Non-pigmented ciliary epithelial cell (primary cell): ENCODE results near the gene SPINK4.

Source experiments
- DNase-seq: peaks from one replicate; pipeline ENCODE4 v3.0.0-alpha.2; 2010; ENCODE audit warnings: low read depth

The SPINK4 gene

GRCh38 chr9:33239921-33240320 lies at the start of gene SPINK4:
SPINK4 (plus strand) TSS chr9:33240167; CDS start chr9:33240209, 42 bp downstream.
- no peak for DNase-seq

- no peak for DNase-seq
Observed at GRCh38 chr9:33192493-33193255, 47.3 kb upstream of the SPINK4 start.

GRCh38 chr9:33193818-33194217 lies 46.1 kb upstream of the SPINK4 start:
- no peak for DNase-seq

GRCh38 chr9:33196736-33197135 lies 43.2 kb upstream of the SPINK4 start:
- DNase-seq, result no peak

- DNase-seq, result no peak
Observed at GRCh38 chr9:33197279-33198152, 42.5 kb upstream of the SPINK4 start.

GRCh38 chr9:33198165-33198564 lies 41.8 kb upstream of the SPINK4 start:
- DNase-seq, result no peak

- DNase-seq, result no peak
Observed at GRCh38 chr9:33202018-33202417, 37.9 kb upstream of the SPINK4 start.

- peak; percentile 34 for DNase-seq
Observed at GRCh38 chr9:33202552-33203201, 37.3 kb upstream of the SPINK4 start.

GRCh38 chr9:33209394-33209793 lies 30.6 kb upstream of the SPINK4 start:
- no peak for DNase-seq

GRCh38 chr9:33210006-33210715 lies 29.8 kb upstream of the SPINK4 start:
- DNase-seq, result no peak

- no peak for DNase-seq
Observed at GRCh38 chr9:33211695-33212393, 28.1 kb upstream of the SPINK4 start.

GRCh38 chr9:33220681-33221567 lies 19.0 kb upstream of the SPINK4 start:
- DNase-seq, result no peak

- no peak for DNase-seq
Observed at GRCh38 chr9:33221568-33221884, 18.4 kb upstream of the SPINK4 start.

- DNase-seq, result no peak
Observed at GRCh38 chr9:33222031-33222430, 17.9 kb upstream of the SPINK4 start.

- DNase-seq, result no peak
Observed at GRCh38 chr9:33223696-33224095, 16.3 kb upstream of the SPINK4 start.

- peak; percentile 37 for DNase-seq
Observed at GRCh38 chr9:33225319-33226147, 14.4 kb upstream of the SPINK4 start.

- no peak for DNase-seq
Observed at GRCh38 chr9:33227008-33227398, 13.0 kb upstream of the SPINK4 start.

- DNase-seq, result no peak
Observed at GRCh38 chr9:33227741-33228140, 12.2 kb upstream of the SPINK4 start.

- no peak for DNase-seq
Observed at GRCh38 chr9:33228606-33229005, 11.4 kb upstream of the SPINK4 start.
